Stomach smooth muscle (tissue), 2 donors: ENCODE measurements around the gene PRKAG1.

Source experiments
- H3K27ac ChIP-seq: one replicate; pipeline ENCODE4 v1.7.0; 2013; ENCODE audit warnings: mild to moderate bottlenecking, low read length, inconsistent platforms
- H3K27me3 ChIP-seq, 2 donors: one replicate each; pipeline ENCODE4 v1.7.0; 2013; ENCODE audit warnings: low read length in 2 of 2; ENCODE audit not compliant: insufficient read depth in 2 of 2, control insufficient read depth in 1 of 2
- H3K36me3 ChIP-seq, 2 donors: one replicate each; pipeline ENCODE4 v1.7.0; 2013; ENCODE audit warnings: low read length in 2 of 2; ENCODE audit not compliant: control insufficient read depth in 2 of 2, insufficient read depth in 2 of 2
- H3K4me1 ChIP-seq: one replicate; pipeline ENCODE4 v1.7.0; 2013; ENCODE audit warnings: low read length; ENCODE audit not compliant: control insufficient read depth, insufficient read depth
- H3K4me3 ChIP-seq, 2 donors: one replicate each; pipeline ENCODE4 v1.7.0; 2013; ENCODE audit warnings: low read length in 2 of 2
- H3K9ac ChIP-seq, 2 donors: one replicate each; pipeline ENCODE4 v1.7.0; 2013; ENCODE audit warnings: low read length in 2 of 2, mild to moderate bottlenecking in 1 of 2
- H3K9me3 ChIP-seq, 2 donors: one replicate each; pipeline ENCODE4 v1.7.0; 2013; ENCODE audit warnings: low read length in 2 of 2; ENCODE audit not compliant: control insufficient read depth in 2 of 2
- donor health status: healthy.
- donor health status: Pancreatic carcinoma.

The PRKAG1 gene

GRCh38 chr12:49049566-49050224 is 31.1 kb upstream of the PRKAG1 start:
- Histone ChIP-seq H3K4me1 (peaks cover 3% of the 10 kb centered on the region), H3K9me3 (no peaks in the 10 kb centered on the region), H3K9ac (no peak overlapping the region), H3K36me3 (peaks cover 78 to 90% of the 10 kb centered on the region in 2 donors), H3K27me3 (no peaks in the 10 kb centered on the region), H3K27ac (no peak overlapping the region), H3K4me3 (no peak overlapping the region)

GRCh38 chr12:49048953-49049352 is 30.4 kb upstream of the PRKAG1 start:
- H3K9ac ChIP-seq = no peak overlapping the region
- H3K4me3 ChIP-seq = no peak overlapping the region
- no peaks in the 10 kb centered on the region for H3K27me3 ChIP-seq
- H3K36me3 ChIP-seq = peaks cover 78 to 89% of the 10 kb centered on the region in 2 donors
- H3K27ac ChIP-seq = no peak overlapping the region
- no peaks in the 10 kb centered on the region for H3K9me3 ChIP-seq
- H3K4me1 ChIP-seq = no peaks in the 10 kb centered on the region

- Histone ChIP-seq H3K9me3 (no peaks in the 10 kb centered on the region), H3K4me3 (no peak overlapping the region), H3K36me3 (peaks cover 83 to 89% of the 10 kb centered on the region in 2 donors), H3K4me1 (no peaks in the 10 kb centered on the region), H3K27ac (no peak overlapping the region), H3K9ac (no peak overlapping the region), H3K27me3 (no peaks in the 10 kb centered on the region)
Observed at GRCh38 chr12:49046129-49046895, 27.7 kb upstream of the PRKAG1 start.

GRCh38 chr12:49044660-49045059 is 26.1 kb upstream of the PRKAG1 start:
- H3K4me3 ChIP-seq = no peak overlapping the region
- no peaks in the 10 kb centered on the region for H3K9me3 ChIP-seq
- H3K27ac ChIP-seq = no peak overlapping the region
- peaks cover 78 to 90% of the 10 kb centered on the region in 2 donors for H3K36me3 ChIP-seq
- H3K9ac ChIP-seq = peak overlapping the region in 1 of 2 donors; percentile 13
- H3K27me3 ChIP-seq = no peaks in the 10 kb centered on the region
- H3K4me1 ChIP-seq = no peaks in the 10 kb centered on the region

GRCh38 chr12:49043856-49044258 is 25.3 kb upstream of the PRKAG1 start:
- H3K27ac ChIP-seq = no peak overlapping the region
- no peaks in the 10 kb centered on the region for H3K27me3 ChIP-seq
- no peak overlapping the region for H3K9ac ChIP-seq
- H3K36me3 ChIP-seq = peaks cover 78 to 86% of the 10 kb centered on the region in 2 donors
- no peaks in the 10 kb centered on the region for H3K4me1 ChIP-seq
- no peaks in the 10 kb centered on the region for H3K9me3 ChIP-seq
- H3K4me3 ChIP-seq = no peak overlapping the region

- no peaks in the 10 kb centered on the region for H3K9me3 ChIP-seq
- no peak overlapping the region for H3K27ac ChIP-seq
- H3K27me3 ChIP-seq = no peaks in the 10 kb centered on the region
- H3K4me3 ChIP-seq = no peak overlapping the region
- no peak overlapping the region for H3K9ac ChIP-seq
- no peaks in the 10 kb centered on the region for H3K4me1 ChIP-seq
- peaks cover 76 to 82% of the 10 kb centered on the region in 2 donors for H3K36me3 ChIP-seq
Observed at GRCh38 chr12:49043241-49043640, 24.7 kb upstream of the PRKAG1 start.

- H3K9me3 ChIP-seq = no peaks in the 10 kb centered on the region
- H3K27ac ChIP-seq = no peak overlapping the region
- H3K36me3 ChIP-seq = peaks cover 77 to 82% of the 10 kb centered on the region in 2 donors
- no peaks in the 10 kb centered on the region for H3K27me3 ChIP-seq
- H3K9ac ChIP-seq = no peak overlapping the region
- H3K4me3 ChIP-seq = no peak overlapping the region
- no peaks in the 10 kb centered on the region for H3K4me1 ChIP-seq
Observed at GRCh38 chr12:49041881-49042484, 23.4 kb upstream of the PRKAG1 start.

GRCh38 chr12:49041036-49041880 is 22.7 kb upstream of the PRKAG1 start:
- Histone ChIP-seq H3K27me3 (no peaks in the 10 kb centered on the region), H3K36me3 (peaks cover 77 to 82% of the 10 kb centered on the region in 2 donors), H3K4me3 (no peak overlapping the region), H3K9me3 (no peaks in the 10 kb centered on the region), H3K4me1 (no peaks in the 10 kb centered on the region), H3K9ac (no peak overlapping the region), H3K27ac (no peak overlapping the region)

GRCh38 chr12:49040364-49040855 is 21.8 kb upstream of the PRKAG1 start:
- Histone ChIP-seq H3K36me3 (peaks cover 68 to 75% of the 10 kb centered on the region in 2 donors), H3K4me3 (no peak overlapping the region), H3K27ac (no peak overlapping the region)

More at GRCh38 chr12:49040364-49040855, 21.8 kb upstream of the PRKAG1 start:
- H3K9ac ChIP-seq = no peak overlapping the region
- H3K9me3 ChIP-seq = no peaks in the 10 kb centered on the region
- H3K4me1 ChIP-seq = no peaks in the 10 kb centered on the region
- no peaks in the 10 kb centered on the region for H3K27me3 ChIP-seq
